ENCODE results near the gene ABCD1. TPM values are rescaled to one million over a fixed set of nuclear protein-coding genes. Genes with fewer than 3 reads are reported as not detected.

Gene ABCD1
- total RNA-seq, 1 experiment from 2014 or later: 44.4 TPM

DNA sequence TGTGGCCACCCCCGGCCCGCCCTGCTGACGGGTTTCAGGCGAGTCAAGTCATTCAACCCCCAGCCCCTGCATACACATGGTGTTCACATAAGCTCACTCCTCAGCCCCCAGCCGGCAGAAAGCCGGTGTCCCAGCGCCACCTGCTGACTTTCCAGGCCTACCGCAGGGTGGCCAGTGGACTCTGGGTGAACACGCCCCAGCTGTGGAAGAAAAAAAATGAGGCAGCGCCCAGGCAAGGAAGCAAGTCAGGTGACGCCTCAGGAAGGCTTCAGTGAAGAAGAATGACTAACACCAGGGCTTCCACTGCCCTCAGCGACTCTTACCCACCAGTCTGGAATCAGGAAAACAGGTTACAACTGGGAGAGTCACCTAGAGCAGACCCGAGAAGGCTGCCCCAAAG lies 16.2 kb upstream of the ABCD1 start:
- TF ChIP-seq EZH2phosphoT487 (IDR thresholded peaks at IDR 0.05; ENCODE audit: borderline replicate concordance, low read length): no peak
- TF ChIP-seq, protein P1, sequence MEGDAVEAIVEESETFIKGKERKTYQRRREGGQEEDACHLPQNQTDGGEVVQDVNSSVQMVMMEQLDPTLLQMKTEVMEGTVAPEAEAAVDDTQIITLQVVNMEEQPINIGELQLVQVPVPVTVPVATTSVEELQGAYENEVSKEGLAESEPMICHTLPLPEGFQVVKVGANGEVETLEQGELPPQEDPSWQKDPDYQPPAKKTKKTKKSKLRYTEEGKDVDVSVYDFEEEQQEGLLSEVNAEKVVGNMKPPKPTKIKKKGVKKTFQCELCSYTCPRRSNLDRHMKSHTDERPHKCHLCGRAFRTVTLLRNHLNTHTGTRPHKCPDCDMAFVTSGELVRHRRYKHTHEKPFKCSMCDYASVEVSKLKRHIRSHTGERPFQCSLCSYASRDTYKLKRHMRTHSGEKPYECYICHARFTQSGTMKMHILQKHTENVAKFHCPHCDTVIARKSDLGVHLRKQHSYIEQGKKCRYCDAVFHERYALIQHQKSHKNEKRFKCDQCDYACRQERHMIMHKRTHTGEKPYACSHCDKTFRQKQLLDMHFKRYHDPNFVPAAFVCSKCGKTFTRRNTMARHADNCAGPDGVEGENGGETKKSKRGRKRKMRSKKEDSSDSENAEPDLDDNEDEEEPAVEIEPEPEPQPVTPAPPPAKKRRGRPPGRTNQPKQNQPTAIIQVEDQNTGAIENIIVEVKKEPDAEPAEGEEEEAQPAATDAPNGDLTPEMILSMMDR (conservative IDR thresholded peaks at IDR 0.05; ENCODE audit: low read depth, low read length): peak; percentile 73
- ATAC-seq (peak; percentile 94), DNase-seq (peak; percentile 90)
- H3K27me3 ChIP-seq (ENCODE audit: low read length): no peaks in the 10 kb centered on the region
- no peaks in the 10 kb centered on the region for H3K9me3 ChIP-seq (ENCODE audit: low read length)
- peaks cover 7% of the 10 kb centered on the region for H3K79me2 ChIP-seq (ENCODE audit: low read length)
- peaks cover 9% of the 10 kb centered on the region; the same call in 1 of the 2 replicates for H3K4me1 ChIP-seq (ENCODE audit: insufficient read depth, low read length)
- peak overlapping the region; percentile 56 for H3K27ac ChIP-seq (ENCODE audit: low read length)
- H3K4me2 ChIP-seq (ENCODE audit: low read length): no peak overlapping the region
- no peak overlapping the region for H2AFZ ChIP-seq (ENCODE audit: low read length)
- POLR2A ChIA-PET (ENCODE audit: unreplicated experiment): no interaction called here
- H4K20me1 ChIP-seq (ENCODE audit: low read length): peaks cover 6% of the 10 kb centered on the region; the same call in 1 of the 2 replicates
- BruUV-seq (replicated peaks): no TSS peak
- intact Hi-C loops (cut with micrococcal nuclease): loop anchor here (2.0 kb wide), 1 partner anchor 14 kb away; no protein-coding TSS in a partner anchor
- peaks cover 11% of the 10 kb centered on the region for H3K36me3 ChIP-seq (ENCODE audit: low read depth, low read length)
- no peaks in the 10 kb centered on the region for H3K9me2 ChIP-seq (replicated peaks; ENCODE audit: low read length)
- H3K9ac ChIP-seq (ENCODE audit: low read length): no peak overlapping the region
- CTCF ChIA-PET: interaction anchor here (0.7 to 1.0 kb wide), 2 partner anchors 21 to 24 kb away, joined by 4 read pairs; partner anchors contain the start of gene SLC6A8
- H3K4me3 ChIP-seq (ENCODE audit: low read length): no peak overlapping the region
- no peaks in the 10 kb centered on the region for H3F3A ChIP-seq (ENCODE audit: low read length, unreplicated experiment)

DNA sequence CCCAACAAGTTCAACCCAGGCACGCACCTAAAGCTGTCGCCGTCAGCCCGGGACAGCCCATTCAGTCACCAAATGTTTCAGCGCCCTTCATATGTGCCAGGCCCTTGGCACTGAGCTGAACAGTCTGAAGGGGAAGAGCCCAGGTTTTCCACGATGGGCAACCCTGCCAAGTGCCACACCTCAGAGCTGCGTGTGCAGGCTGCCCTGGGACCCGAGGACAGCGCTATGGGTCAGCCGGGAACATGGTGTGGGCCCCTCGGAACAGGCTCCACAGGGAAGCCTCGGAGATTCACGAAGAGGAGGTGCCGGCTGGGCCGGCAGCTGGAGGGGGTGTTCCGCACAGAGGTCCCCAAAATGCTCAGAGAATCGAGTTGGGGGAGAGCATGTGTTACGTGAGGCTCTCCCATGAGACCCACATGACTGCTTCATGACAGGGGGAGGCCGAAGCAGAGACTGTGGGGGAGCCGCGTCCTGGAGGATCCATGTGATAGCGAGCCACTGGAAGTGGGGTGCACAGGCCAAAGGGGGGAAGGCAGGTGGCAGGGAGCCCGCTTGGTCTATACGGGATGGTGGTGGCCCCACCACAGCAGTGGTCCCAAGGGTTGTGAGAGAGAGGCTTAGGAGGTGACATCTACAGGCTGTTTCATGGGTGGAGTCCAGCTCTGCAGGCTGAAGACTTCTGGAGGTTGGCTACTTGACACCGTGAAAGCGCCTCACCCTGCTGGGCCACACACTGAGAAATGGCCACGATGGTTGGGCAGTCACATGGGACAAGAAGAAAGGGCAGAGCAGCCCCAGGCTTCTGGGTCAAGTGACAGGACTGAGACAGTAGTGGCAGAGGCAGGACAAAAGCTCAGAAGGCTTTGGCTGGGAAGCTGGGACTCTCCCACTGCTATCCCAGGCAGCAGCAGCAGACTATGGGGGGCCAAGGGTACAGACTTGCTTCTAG lies 14.7 kb upstream of the ABCD1 start:
- intact Hi-C loops (cut with micrococcal nuclease): loop anchor here (2.0 kb wide), 1 partner anchor 13 kb away; no protein-coding TSS in a partner anchor
- peaks cover 6% of the 10 kb centered on the region; the same call in 1 of the 2 replicates for H4K20me1 ChIP-seq (ENCODE audit: low read length)
- no peak overlapping the region for H2AFZ ChIP-seq (ENCODE audit: low read length)
- H3K9me3 ChIP-seq (ENCODE audit: low read length): no peaks in the 10 kb centered on the region
- no peak overlapping the region for H3K4me3 ChIP-seq (ENCODE audit: low read length)
- H3K4me2 ChIP-seq (ENCODE audit: low read length): no peak overlapping the region
- no peak overlapping the region for H3K27ac ChIP-seq (ENCODE audit: low read length)
- H3K4me1 ChIP-seq (ENCODE audit: insufficient read depth, low read length): peaks cover 9% of the 10 kb centered on the region; the same call in 1 of the 2 replicates
- H3K36me3 ChIP-seq (ENCODE audit: low read depth, low read length): peaks cover 14% of the 10 kb centered on the region
- TF ChIP-seq EZH2phosphoT487 (IDR thresholded peaks at IDR 0.05; ENCODE audit: borderline replicate concordance, low read length): no peak
- TF ChIP-seq EZH2 (IDR thresholded peaks at IDR 0.05; ENCODE audit: low read length, unreplicated experiment): no peak
- TF ChIP-seq, protein P1 (conservative IDR thresholded peaks at IDR 0.05; ENCODE audit: low read depth, low read length): no peak
- H3K9ac ChIP-seq (ENCODE audit: low read length): no peak overlapping the region
- CTCF ChIA-PET: no interaction called here
- H3K27me3 ChIP-seq (ENCODE audit: low read length): no peaks in the 10 kb centered on the region
- POLR2A ChIA-PET (ENCODE audit: unreplicated experiment): interaction anchor here (0.6 kb wide), 1 partner anchor 33 kb away, joined by 3 read pairs; no protein-coding TSS in a partner anchor
- DNase-seq: no peak
- no peaks in the 10 kb centered on the region for H3F3A ChIP-seq (ENCODE audit: low read length, unreplicated experiment)
- H3K79me2 ChIP-seq (ENCODE audit: low read length): peaks cover 7% of the 10 kb centered on the region
- no peak for ATAC-seq
- H3K9me2 ChIP-seq (replicated peaks; ENCODE audit: low read length): no peaks in the 10 kb centered on the region
- BruUV-seq (replicated peaks): no TSS peak
